GM04503 (cell line): ENCODE data around the gene SAMD11.

Source experiments
- DNase-seq: peaks from one replicate; pipeline ENCODE4 v3.0.0-alpha.2; 2012; ENCODE audit warnings: low read depth

SAMD11 gene

GRCh38 chr1:918353-918752 lies 5.4 kb upstream of the SAMD11 start:
- no peak for DNase-seq

GRCh38 chr1:918843-919242 lies 4.9 kb upstream of the SAMD11 start:
- no peak for DNase-seq

GRCh38 chr1:919271-919872 lies 4.4 kb upstream of the SAMD11 start:
- DNase-seq = no peak

- DNase-seq = no peak
These were observed 3.7 kb upstream of the SAMD11 start for GRCh38 chr1:920010-920409.

- no peak for DNase-seq
These were observed 3.2 kb upstream of the SAMD11 start for GRCh38 chr1:920521-920920.

GRCh38 chr1:921011-921837 lies 2.5 kb upstream of the SAMD11 start:
- no peak for DNase-seq

GRCh38 chr1:923991-924655 lies 400 bp downstream of the SAMD11 start:
- no peak for DNase-seq

GRCh38 chr1:924656-925560 lies 1.2 kb downstream of the SAMD11 start:
- DNase-seq = no peak

GRCh38 chr1:925561-926421 lies 2.1 kb downstream of the SAMD11 start:
- DNase-seq = no peak

- DNase-seq = no peak
These were observed 3.5 kb downstream of the SAMD11 start for GRCh38 chr1:927234-927633.

- DNase-seq = no peak
These were observed 4.0 kb downstream of the SAMD11 start for GRCh38 chr1:927748-928147.

- no peak for DNase-seq
These were observed 5.3 kb downstream of the SAMD11 start for GRCh38 chr1:928825-929661.

GRCh38 chr1:929712-930632 lies 6.2 kb downstream of the SAMD11 start:
- DNase-seq = no peak

- DNase-seq = no peak
These were observed 7.0 kb downstream of the SAMD11 start for GRCh38 chr1:930633-931138.

- DNase-seq = no peak
These were observed 7.9 kb downstream of the SAMD11 start for GRCh38 chr1:931380-932172.

GRCh38 chr1:932173-932510 lies 8.4 kb downstream of the SAMD11 start:
- DNase-seq = no peak

GRCh38 chr1:932776-933602 lies 9.3 kb downstream of the SAMD11 start:
- no peak for DNase-seq
